GM12891 (cell line): ENCODE data around the gene NPR2.

Experiments used
- DNase-seq: peaks from one replicate; pipeline ENCODE4 v3.0.0; 2011; ENCODE audit warnings: low spot score; ENCODE audit not compliant: insufficient read length
- FAIRE-seq: peaks from 2 replicates; lab custom pipeline; 2011; peaks lifted over from hg19 to GRCh38; lab: Jason Lieb, UNC
- PAX5 ChIP-seq: IDR thresholded peaks from 2 replicates; pipeline ENCODE4 v1.6.1; 2011; ENCODE audit warnings: low read length, moderate library complexity, mild to moderate bottlenecking; ENCODE audit not compliant: insufficient read depth, severe bottlenecking
- POLR2A ChIP-seq: IDR thresholded peaks from 2 replicates; pipeline ENCODE4 v1.6.1; 2011; ENCODE audit warnings: low read depth, low read length, control low read depth
- POLR2AphosphoS5 ChIP-seq: IDR thresholded peaks from 2 replicates; pipeline ENCODE4 v1.6.1; 2011; ENCODE audit warnings: low read depth, low read length, control low read depth
- POU2F2 ChIP-seq: IDR thresholded peaks from 2 replicates; pipeline ENCODE4 v1.6.1; 2011; ENCODE audit warnings: low read depth, mild to moderate bottlenecking, control low read depth, low read length, moderate library complexity
- SPI1 ChIP-seq: IDR thresholded peaks from 2 replicates; pipeline ENCODE4 v1.6.1; 2011; ENCODE audit warnings: low read depth, low read length, control low read depth
- TAF1 ChIP-seq: IDR thresholded peaks from 2 replicates; pipeline ENCODE4 v1.6.1; 2011; ENCODE audit warnings: low read depth, low read length, control low read depth

The NPR2 gene

GRCh38 chr9:35845824-35846771 is 54.7 kb downstream of the NPR2 start:
- FAIRE-seq (peak; percentile 58), DNase-seq (no peak)
- TF ChIP-seq POLR2AphosphoS5 (no peak), SPI1 (no peak), POU2F2 (no peak)

- TF ChIP-seq PAX5 (no peak), POU2F2 (0 out of 2 replicates have a peak, but pooled peaks have one; percentile 39), POLR2A (0 out of 2 replicates have a peak, but pooled peaks have one; percentile 24)
- FAIRE-seq (peak; percentile 95), DNase-seq (peak; percentile 66)
Measured at GRCh38 chr9:35847792-35848572, 56.6 kb downstream of the NPR2 start.

- TF ChIP-seq POU2F2 (no peak), TAF1 (no peak), POLR2AphosphoS5 (no peak)
- FAIRE-seq (no peak), DNase-seq (no peak)
Measured at GRCh38 chr9:35852267-35852815, 61.0 kb downstream of the NPR2 start.

- FAIRE-seq, result no peak
- DNase-seq, result no peak
- TF ChIP-seq POU2F2, result no peak
- TF ChIP-seq SPI1, result no peak
- no peak for TF ChIP-seq TAF1
- TF ChIP-seq POLR2A, result no peak
- no peak for TF ChIP-seq POLR2AphosphoS5
- TF ChIP-seq PAX5, result no peak
Measured at GRCh38 chr9:35852876-35853865, 61.8 kb downstream of the NPR2 start.

GRCh38 chr9:35854091-35854762 is 62.8 kb downstream of the NPR2 start:
- no peak for TF ChIP-seq POLR2A
- no peak for TF ChIP-seq TAF1
- FAIRE-seq (no peak), DNase-seq (no peak)

GRCh38 chr9:35856206-35856605 is 64.8 kb downstream of the NPR2 start:
- no peak for TF ChIP-seq POLR2A
- DNase-seq (no peak), FAIRE-seq (no peak)

GRCh38 chr9:35856882-35857281 is 65.5 kb downstream of the NPR2 start:
- FAIRE-seq (no peak), DNase-seq (no peak)
- TF ChIP-seq SPI1, result no peak
- no peak for TF ChIP-seq PAX5
- no peak for TF ChIP-seq TAF1
- TF ChIP-seq POLR2AphosphoS5, result no peak
- no peak for TF ChIP-seq POU2F2

GRCh38 chr9:35858458-35858857 is 67.1 kb downstream of the NPR2 start:
- FAIRE-seq (no peak), DNase-seq (no peak)
- TF ChIP-seq POU2F2 (no peak), POLR2AphosphoS5 (no peak), POLR2A (no peak), TAF1 (no peak), PAX5 (no peak), SPI1 (no peak)
